ENCODE results near the gene CLEC20A. TPM values are rescaled to one million over a fixed set of nuclear protein-coding genes. Genes with fewer than 3 reads are reported as not detected.

Gene CLEC20A
- total and polyA plus RNA-seq, 8 donors, result 0.13 to 0.54 (median 0.41) TPM; not detected in 4

GRCh38 chr1:178493301-178493741, 3.4 kb downstream of the CLEC20A start:
- ATAC-seq (no peak), DNase-seq (no peak)
- no peak for TF ChIP-seq CTCF (IDR thresholded peaks at IDR 0.05)
- Histone ChIP-seq H3K4me3 (no peak overlapping the region), H3K27me3 (no peaks in the 10 kb centered on the region), H3K9me3 (no peaks in the 10 kb centered on the region), H3K36me3 (no peaks in the 10 kb centered on the region), H3K27ac (no peak overlapping the region), H3K4me1 (no peaks in the 10 kb centered on the region)
- intact Hi-C loops (cut with DNase I), result loop anchor here in 1 of 2 donors (10.0 kb wide), 1 partner anchor 189 kb away; no protein-coding TSS in a partner anchor

- no peak for TF ChIP-seq CTCF (IDR thresholded peaks at IDR 0.05)
- no peak for DNase-seq
- Histone ChIP-seq H3K27ac (no peak overlapping the region), H3K27me3 (peaks cover 0 to under 1% of the 10 kb centered on the region in 2 donors), H3K36me3 (no peaks in the 10 kb centered on the region), H3K4me1 (no peaks in the 10 kb centered on the region), H3K9me3 (no peaks in the 10 kb centered on the region), H3K4me3 (no peak overlapping the region)
- intact Hi-C loops (cut with DNase I), result loop anchor here in 1 of 2 donors (10.0 kb wide), 1 partner anchor 188 kb away; no protein-coding TSS in a partner anchor
- no peak for ATAC-seq
These were observed 4.4 kb downstream of the CLEC20A start for GRCh38 chr1:178492341-178492740.

GRCh38 chr1:178491721-178492120, 5.0 kb downstream of the CLEC20A start:
- Histone ChIP-seq H3K27ac (no peak overlapping the region), H3K4me3 (no peak overlapping the region), H3K27me3 (peaks cover 0 to 7% of the 10 kb centered on the region in 2 donors), H3K36me3 (no peaks in the 10 kb centered on the region), H3K4me1 (peaks cover 1 to 5% of the 10 kb centered on the region in 2 donors), H3K9me3 (no peaks in the 10 kb centered on the region)
- no peak for TF ChIP-seq CTCF (IDR thresholded peaks at IDR 0.05)
- DNase-seq (no peak), ATAC-seq (no peak)
- intact Hi-C loops (cut with DNase I), result loop anchor here in 1 of 2 donors (10.0 kb wide), 1 partner anchor 187 kb away; no protein-coding TSS in a partner anchor

- DNase-seq (no peak), ATAC-seq (no peak)
These were observed 5.8 kb downstream of the CLEC20A start for GRCh38 chr1:178490967-178491366.

GRCh38 chr1:178490136-178490535, 6.6 kb downstream of the CLEC20A start:
- Histone ChIP-seq H3K27ac (no peak overlapping the region), H3K9me3 (no peaks in the 10 kb centered on the region), H3K4me3 (no peak overlapping the region), H3K4me1 (peaks cover 6 to 19% of the 10 kb centered on the region in 2 donors), H3K36me3 (no peaks in the 10 kb centered on the region), H3K27me3 (peaks cover 0 to 12% of the 10 kb centered on the region in 2 donors)
- no peak for DNase-seq
- TF ChIP-seq CTCF (IDR thresholded peaks at IDR 0.05), result no peak
- no peak for ATAC-seq
- intact Hi-C loops (cut with DNase I), result loop anchor here in 1 of 2 donors (10.0 kb wide), 1 partner anchor 185 kb away; no protein-coding TSS in a partner anchor

More at GRCh38 chr1:178490967-178491366, 5.8 kb downstream of the CLEC20A start:
- Histone ChIP-seq H3K9me3 (no peaks in the 10 kb centered on the region), H3K27me3 (peaks cover 0 to 12% of the 10 kb centered on the region in 2 donors), H3K27ac (no peak overlapping the region), H3K4me1 (peaks cover 6 to 12% of the 10 kb centered on the region in 2 donors), H3K36me3 (no peaks in the 10 kb centered on the region), H3K4me3 (no peak overlapping the region)
- no peak for TF ChIP-seq CTCF (IDR thresholded peaks at IDR 0.05)
- intact Hi-C loops (cut with DNase I), result loop anchor here in 1 of 2 donors (10.0 kb wide), 1 partner anchor 186 kb away; no protein-coding TSS in a partner anchor
